Neural cell (in vitro differentiated cells): ENCODE data around the gene INO80D. TPM values are rescaled to one million over a fixed set of nuclear protein-coding genes. Genes with fewer than 3 reads are reported as not detected.

Experiments
- H2AFZ ChIP-seq: fragments of 200-600, 300-800 bp; sonication (generic), shearing (Covaris generic); 2 replicates; pipeline ENCODE4 v1.6.0; 2014; ENCODE audit warnings: low read depth, mild to moderate bottlenecking, antibody characterized with exemption, low read length, moderate library complexity
- H3F3A ChIP-seq: fragments of 200-600 bp; shearing (Covaris generic); 2 replicates; pipeline ENCODE4 v1.6.1; 2016; ENCODE audit warnings: mild to moderate bottlenecking, moderate library complexity, mixed read lengths, antibody characterized with exemption, low read length; ENCODE audit not compliant: insufficient read depth, poor library complexity, severe bottlenecking
- H3K27ac ChIP-seq: fragments of 200-600, 300-800 bp; sonication (generic), shearing (Covaris generic); 2 replicates; pipeline ENCODE4 v1.5.1; 2014; ENCODE audit warnings: mild to moderate bottlenecking, low read length, moderate library complexity
- H3K27me3 ChIP-seq: fragments of 300-800, 200-600 bp; sonication (generic), shearing (Covaris generic); 2 replicates; pipeline ENCODE4 v1.6.0; 2014; ENCODE audit warnings: mild to moderate bottlenecking, low read depth, low read length, moderate library complexity; ENCODE audit not compliant: insufficient read depth
- H3K36me3 ChIP-seq: fragments of 300-800, 200-600 bp; sonication (generic), shearing (Covaris generic); 2 replicates; pipeline ENCODE4 v1.5.1; 2014; ENCODE audit warnings: mild to moderate bottlenecking, antibody characterized with exemption, low read length, moderate library complexity; ENCODE audit not compliant: insufficient read depth
- H3K4me2 ChIP-seq: fragments of 300-800, 200-600 bp; sonication (generic), shearing (Covaris generic); 2 replicates; pipeline ENCODE4 v1.6.0; 2014; ENCODE audit warnings: mild to moderate bottlenecking, low read length
- H3K4me3 ChIP-seq: fragments of 300-800, 200-600 bp; sonication (generic), shearing (Covaris generic); 2 replicates; pipeline ENCODE4 v1.5.1; 2014; ENCODE audit warnings: mild to moderate bottlenecking, low read length, moderate library complexity
- H3K79me2 ChIP-seq: fragments of 200-600 bp; shearing (Covaris generic); replicated peaks from 2 replicates; pipeline ENCODE4 v1.6.0; 2014; ENCODE audit warnings: mild to moderate bottlenecking, low read length, moderate library complexity; ENCODE audit not compliant: insufficient read depth
- H3K9ac ChIP-seq: fragments of 300-800, 200-600 bp; sonication (generic), shearing (Covaris generic); 2 replicates; pipeline ENCODE4 v1.6.1; 2016; ENCODE audit warnings: mild to moderate bottlenecking, low read length, mixed read lengths
- H3K9me2 ChIP-seq: fragments of 200-600 bp; shearing (Covaris generic); 2 replicates; pipeline ENCODE4 v1.6.1; 2016; ENCODE audit warnings: mild to moderate bottlenecking, low read length, mixed read lengths; ENCODE audit not compliant: insufficient read depth
- H3K9me3 ChIP-seq: fragments of 200-600, 300-800 bp; sonication (generic), shearing (Covaris generic); 2 replicates; pipeline ENCODE4 v1.6.1; 2016; ENCODE audit warnings: mild to moderate bottlenecking, mixed run types, low read length, moderate library complexity, mixed read lengths
- H4K20me1 ChIP-seq: fragments of 200-600 bp; shearing (Covaris generic); 2 replicates; pipeline ENCODE4 v1.6.1; 2016; ENCODE audit warnings: mild to moderate bottlenecking, mixed run types; ENCODE audit not compliant: insufficient read depth
- EP300 ChIP-seq: fragments of 450-650 bp; conservative IDR thresholded peaks from 2 replicates; pipeline ENCODE4 v1.6.1; 2014; ENCODE audit warnings: antibody characterized with exemption, mild to moderate bottlenecking, moderate library complexity; ENCODE audit not compliant: poor library complexity, severe bottlenecking
- EZH2 ChIP-seq: fragments of 200-600, 300-800 bp; shearing (Covaris generic), sonication (generic); IDR thresholded peaks from 2 replicates; pipeline ENCODE4 v1.6.1; 2014; ENCODE audit warnings: antibody characterized with exemption, low read length, borderline replicate concordance, mild to moderate bottlenecking; ENCODE audit not compliant: insufficient read depth, poor library complexity, severe bottlenecking
- MXI1 ChIP-seq: fragments of 450-650 bp; conservative IDR thresholded peaks from 2 replicates; pipeline ENCODE4 v1.6.1; 2014; ENCODE audit warnings: antibody characterized with exemption, mild to moderate bottlenecking; ENCODE audit not compliant: poor library complexity, severe bottlenecking
- POLR2AphosphoS5 ChIP-seq: IDR thresholded peaks from 2 replicates; pipeline ENCODE4 v1.6.1; 2012
- RAD21 ChIP-seq: fragments of 450-650 bp; conservative IDR thresholded peaks from 2 replicates; pipeline ENCODE4 v1.6.1; 2014; ENCODE audit warnings: antibody characterized with exemption, mild to moderate bottlenecking, moderate library complexity
- SMC3 ChIP-seq: fragments of 450-650 bp; conservative IDR thresholded peaks from 2 replicates; pipeline ENCODE4 v1.6.1; 2014; ENCODE audit warnings: antibody characterized with exemption, mild to moderate bottlenecking, moderate library complexity; ENCODE audit not compliant: poor library complexity
- TAF1 ChIP-seq: IDR thresholded peaks from 2 replicates; pipeline ENCODE4 v1.6.1; 2012; ENCODE audit warnings: low read depth
- polyA plus RNA-seq: library from polyadenylated mRNA; depleted of rRNA; stranded (reverse); fragments of >200 nt; gene quantifications from 2 replicates; pipeline ENCODE4 v1.2.3, GENCODE V29; 2014
- TF ChIP-seq, protein P1 (sequence below): fragments of 450-650 bp; IDR thresholded peaks from 2 replicates; pipeline ENCODE4 v1.5.1; 2014; ENCODE audit warnings: antibody characterized with exemption, mild to moderate bottlenecking, moderate library complexity; ENCODE audit not compliant: poor library complexity, severe bottlenecking
- TF ChIP-seq, protein P2 (sequence below): IDR thresholded peaks from 2 replicates; pipeline ENCODE4 v1.6.1; 2012; ENCODE audit warnings: borderline replicate concordance

Gene INO80D
- polyA plus RNA-seq, 1 donor from 2014 or later = 8.7 TPM

DNA sequence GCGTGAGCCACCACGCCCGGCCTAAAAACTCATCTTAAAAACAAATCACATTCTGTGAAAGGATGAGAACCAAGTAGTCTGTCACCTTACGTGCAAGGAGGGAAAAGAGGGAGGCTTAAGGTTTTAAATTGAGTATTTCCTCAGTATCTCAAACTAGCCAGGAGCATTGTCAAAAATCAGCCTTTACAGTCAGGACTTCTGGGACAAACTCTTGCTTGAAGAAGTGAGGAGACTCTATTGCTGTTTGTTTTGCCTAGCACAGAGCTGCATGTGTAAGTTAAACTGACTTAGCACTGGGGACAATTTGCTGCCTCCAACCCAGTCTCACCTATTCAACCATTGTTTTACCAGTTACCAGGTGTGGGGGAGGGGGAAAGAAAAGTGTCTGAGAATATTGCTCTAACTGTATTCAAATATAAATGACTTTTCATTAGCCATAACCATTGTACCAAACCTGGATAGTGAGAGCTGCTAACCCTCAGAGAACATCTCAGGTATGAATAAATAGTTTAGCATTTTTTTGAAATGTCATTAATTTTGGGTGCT, 3.6 kb downstream of the INO80D start:
- Histone ChIP-seq H2AFZ (no peak overlapping the region), H3K36me3 (no peaks in the 10 kb centered on the region), H4K20me1 (no peaks in the 10 kb centered on the region), H3K79me2 (peaks cover 60% of the 10 kb centered on the region), H3K9ac (no peak overlapping the region), H3K27me3 (no peaks in the 10 kb centered on the region), H3K9me2 (no peaks in the 10 kb centered on the region), H3K4me2 (no peak overlapping the region), H3K9me3 (no peaks in the 10 kb centered on the region), H3F3A (no peaks in the 10 kb centered on the region), H3K4me3 (no peak overlapping the region), H3K27ac (no peak overlapping the region)
- TF ChIP-seq SMC3 = no peak
- TF ChIP-seq, protein P1, sequence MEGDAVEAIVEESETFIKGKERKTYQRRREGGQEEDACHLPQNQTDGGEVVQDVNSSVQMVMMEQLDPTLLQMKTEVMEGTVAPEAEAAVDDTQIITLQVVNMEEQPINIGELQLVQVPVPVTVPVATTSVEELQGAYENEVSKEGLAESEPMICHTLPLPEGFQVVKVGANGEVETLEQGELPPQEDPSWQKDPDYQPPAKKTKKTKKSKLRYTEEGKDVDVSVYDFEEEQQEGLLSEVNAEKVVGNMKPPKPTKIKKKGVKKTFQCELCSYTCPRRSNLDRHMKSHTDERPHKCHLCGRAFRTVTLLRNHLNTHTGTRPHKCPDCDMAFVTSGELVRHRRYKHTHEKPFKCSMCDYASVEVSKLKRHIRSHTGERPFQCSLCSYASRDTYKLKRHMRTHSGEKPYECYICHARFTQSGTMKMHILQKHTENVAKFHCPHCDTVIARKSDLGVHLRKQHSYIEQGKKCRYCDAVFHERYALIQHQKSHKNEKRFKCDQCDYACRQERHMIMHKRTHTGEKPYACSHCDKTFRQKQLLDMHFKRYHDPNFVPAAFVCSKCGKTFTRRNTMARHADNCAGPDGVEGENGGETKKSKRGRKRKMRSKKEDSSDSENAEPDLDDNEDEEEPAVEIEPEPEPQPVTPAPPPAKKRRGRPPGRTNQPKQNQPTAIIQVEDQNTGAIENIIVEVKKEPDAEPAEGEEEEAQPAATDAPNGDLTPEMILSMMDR = no peak
- TF ChIP-seq POLR2AphosphoS5 = no peak
- no peak for TF ChIP-seq EP300
- no peak for TF ChIP-seq RAD21
- TF ChIP-seq, protein P2, sequence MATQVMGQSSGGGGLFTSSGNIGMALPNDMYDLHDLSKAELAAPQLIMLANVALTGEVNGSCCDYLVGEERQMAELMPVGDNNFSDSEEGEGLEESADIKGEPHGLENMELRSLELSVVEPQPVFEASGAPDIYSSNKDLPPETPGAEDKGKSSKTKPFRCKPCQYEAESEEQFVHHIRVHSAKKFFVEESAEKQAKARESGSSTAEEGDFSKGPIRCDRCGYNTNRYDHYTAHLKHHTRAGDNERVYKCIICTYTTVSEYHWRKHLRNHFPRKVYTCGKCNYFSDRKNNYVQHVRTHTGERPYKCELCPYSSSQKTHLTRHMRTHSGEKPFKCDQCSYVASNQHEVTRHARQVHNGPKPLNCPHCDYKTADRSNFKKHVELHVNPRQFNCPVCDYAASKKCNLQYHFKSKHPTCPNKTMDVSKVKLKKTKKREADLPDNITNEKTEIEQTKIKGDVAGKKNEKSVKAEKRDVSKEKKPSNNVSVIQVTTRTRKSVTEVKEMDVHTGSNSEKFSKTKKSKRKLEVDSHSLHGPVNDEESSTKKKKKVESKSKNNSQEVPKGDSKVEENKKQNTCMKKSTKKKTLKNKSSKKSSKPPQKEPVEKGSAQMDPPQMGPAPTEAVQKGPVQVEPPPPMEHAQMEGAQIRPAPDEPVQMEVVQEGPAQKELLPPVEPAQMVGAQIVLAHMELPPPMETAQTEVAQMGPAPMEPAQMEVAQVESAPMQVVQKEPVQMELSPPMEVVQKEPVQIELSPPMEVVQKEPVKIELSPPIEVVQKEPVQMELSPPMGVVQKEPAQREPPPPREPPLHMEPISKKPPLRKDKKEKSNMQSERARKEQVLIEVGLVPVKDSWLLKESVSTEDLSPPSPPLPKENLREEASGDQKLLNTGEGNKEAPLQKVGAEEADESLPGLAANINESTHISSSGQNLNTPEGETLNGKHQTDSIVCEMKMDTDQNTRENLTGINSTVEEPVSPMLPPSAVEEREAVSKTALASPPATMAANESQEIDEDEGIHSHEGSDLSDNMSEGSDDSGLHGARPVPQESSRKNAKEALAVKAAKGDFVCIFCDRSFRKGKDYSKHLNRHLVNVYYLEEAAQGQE = no peak
- TF ChIP-seq TAF1 = no peak
- TF ChIP-seq MXI1 = no peak

DNA sequence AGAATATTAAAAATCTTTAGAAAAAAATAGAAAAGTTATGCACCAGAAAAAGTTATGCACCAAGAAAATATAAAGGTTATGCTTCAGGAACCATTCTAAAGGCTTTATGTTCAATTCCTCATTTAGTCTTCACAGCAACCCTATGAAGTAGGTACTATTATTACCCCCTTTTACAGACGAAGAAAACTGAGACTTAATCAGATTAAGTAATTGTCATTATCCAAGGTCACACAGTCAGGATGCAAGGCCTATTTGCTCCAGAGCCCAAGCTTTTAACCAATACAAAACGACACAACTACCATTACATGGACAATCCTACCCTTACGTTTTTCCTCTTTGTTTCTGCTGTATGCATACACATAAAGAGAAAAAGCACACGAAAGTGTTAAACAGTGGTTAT, 5.0 kb downstream of the INO80D start:
- peaks cover 62% of the 10 kb centered on the region for H3K79me2 ChIP-seq

More for the DNA sequence above, 5.0 kb downstream of the INO80D start:
- Histone ChIP-seq H2AFZ (no peak overlapping the region), H4K20me1 (no peaks in the 10 kb centered on the region), H3K9me3 (no peaks in the 10 kb centered on the region), H3K4me2 (no peak overlapping the region), H3F3A (no peaks in the 10 kb centered on the region), H3K9me2 (no peaks in the 10 kb centered on the region), H3K4me3 (no peak overlapping the region), H3K9ac (no peak overlapping the region), H3K36me3 (no peaks in the 10 kb centered on the region), H3K27me3 (no peaks in the 10 kb centered on the region), H3K27ac (no peak overlapping the region)
- TF ChIP-seq SMC3 = no peak
- TF ChIP-seq POLR2AphosphoS5 = no peak
- no peak for TF ChIP-seq RAD21
- no peak for TF ChIP-seq EZH2
- TF ChIP-seq, protein P2 = no peak
- TF ChIP-seq, protein P1 = no peak
- TF ChIP-seq TAF1 = no peak
- no peak for TF ChIP-seq MXI1
- no peak for TF ChIP-seq EP300
